Adrenal gland (tissue), 5 donors: Measurements from ENCODE around the gene DEAF1.

Experiments used
- POLR2A ChIP-seq, 2 donors: fragments of 450-650 bp; IDR thresholded peaks; one replicate each; pipeline ENCODE4 v1.6.1; 2017; ENCODE audit warnings: antibody characterized with exemption in 2 of 2, mild to moderate bottlenecking in 2 of 2, moderate library complexity in 1 of 2
- TF ChIP-seq, protein P1 (sequence below), 6 experiments: fragments of 450-650 bp in 4 of 6; fragments of 200-600 bp in 2 of 6; sonication (generic) in 1 of 6; IDR thresholded peaks; 1 replicate in 5 of 6; 2 replicates in 1 of 6; pipeline versions ENCODE4 v1.5.1 to v1.8.0; 2016 to 2021; ENCODE audit warnings: antibody characterized with exemption in 6 of 6, mild to moderate bottlenecking in 2 of 6, moderate library complexity in 1 of 6
- donor health status: DM: no; HTN: no; CAD: no.

DNA sequence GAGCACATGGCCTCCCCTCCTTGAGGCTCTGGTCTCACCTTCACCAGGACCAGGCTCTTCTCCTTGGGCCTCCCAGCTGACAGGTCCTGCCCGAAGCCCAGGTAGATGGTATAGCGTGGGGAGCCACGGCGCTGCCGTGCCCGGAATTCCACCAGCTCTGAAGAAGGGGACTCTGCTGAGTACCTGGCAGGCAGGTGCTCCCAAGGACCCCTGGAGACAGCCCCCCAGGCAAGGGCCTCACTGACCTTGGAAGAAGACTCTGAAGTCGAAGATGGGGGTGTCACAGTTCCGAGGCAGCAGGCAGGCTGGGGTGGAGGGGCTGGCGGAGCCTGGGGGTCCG lies 82.1 kb downstream of the DEAF1 start:
- TF ChIP-seq, protein P1, sequence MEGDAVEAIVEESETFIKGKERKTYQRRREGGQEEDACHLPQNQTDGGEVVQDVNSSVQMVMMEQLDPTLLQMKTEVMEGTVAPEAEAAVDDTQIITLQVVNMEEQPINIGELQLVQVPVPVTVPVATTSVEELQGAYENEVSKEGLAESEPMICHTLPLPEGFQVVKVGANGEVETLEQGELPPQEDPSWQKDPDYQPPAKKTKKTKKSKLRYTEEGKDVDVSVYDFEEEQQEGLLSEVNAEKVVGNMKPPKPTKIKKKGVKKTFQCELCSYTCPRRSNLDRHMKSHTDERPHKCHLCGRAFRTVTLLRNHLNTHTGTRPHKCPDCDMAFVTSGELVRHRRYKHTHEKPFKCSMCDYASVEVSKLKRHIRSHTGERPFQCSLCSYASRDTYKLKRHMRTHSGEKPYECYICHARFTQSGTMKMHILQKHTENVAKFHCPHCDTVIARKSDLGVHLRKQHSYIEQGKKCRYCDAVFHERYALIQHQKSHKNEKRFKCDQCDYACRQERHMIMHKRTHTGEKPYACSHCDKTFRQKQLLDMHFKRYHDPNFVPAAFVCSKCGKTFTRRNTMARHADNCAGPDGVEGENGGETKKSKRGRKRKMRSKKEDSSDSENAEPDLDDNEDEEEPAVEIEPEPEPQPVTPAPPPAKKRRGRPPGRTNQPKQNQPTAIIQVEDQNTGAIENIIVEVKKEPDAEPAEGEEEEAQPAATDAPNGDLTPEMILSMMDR (IDR thresholded peaks at IDR 0.05): no peak
- no peak for TF ChIP-seq POLR2A (IDR thresholded peaks at IDR 0.05)
